PC-9 (cell line): ENCODE data around the gene CIAO3.

Experiments
- EZH2 ChIP-seq: fragments of 200-600 bp; sonication (generic); IDR thresholded peaks from 2 replicates; pipeline ENCODE4 v1.8.0; 2017; ENCODE audit warnings: antibody characterized with exemption, low read depth
- TF ChIP-seq, protein P1 (sequence below): fragments of 200-600 bp; sonication (generic); conservative IDR thresholded peaks from 2 replicates; pipeline ENCODE4 v1.6.1; 2017; ENCODE audit warnings: mixed run types, antibody characterized with exemption, mild to moderate bottlenecking, moderate library complexity

DNA sequence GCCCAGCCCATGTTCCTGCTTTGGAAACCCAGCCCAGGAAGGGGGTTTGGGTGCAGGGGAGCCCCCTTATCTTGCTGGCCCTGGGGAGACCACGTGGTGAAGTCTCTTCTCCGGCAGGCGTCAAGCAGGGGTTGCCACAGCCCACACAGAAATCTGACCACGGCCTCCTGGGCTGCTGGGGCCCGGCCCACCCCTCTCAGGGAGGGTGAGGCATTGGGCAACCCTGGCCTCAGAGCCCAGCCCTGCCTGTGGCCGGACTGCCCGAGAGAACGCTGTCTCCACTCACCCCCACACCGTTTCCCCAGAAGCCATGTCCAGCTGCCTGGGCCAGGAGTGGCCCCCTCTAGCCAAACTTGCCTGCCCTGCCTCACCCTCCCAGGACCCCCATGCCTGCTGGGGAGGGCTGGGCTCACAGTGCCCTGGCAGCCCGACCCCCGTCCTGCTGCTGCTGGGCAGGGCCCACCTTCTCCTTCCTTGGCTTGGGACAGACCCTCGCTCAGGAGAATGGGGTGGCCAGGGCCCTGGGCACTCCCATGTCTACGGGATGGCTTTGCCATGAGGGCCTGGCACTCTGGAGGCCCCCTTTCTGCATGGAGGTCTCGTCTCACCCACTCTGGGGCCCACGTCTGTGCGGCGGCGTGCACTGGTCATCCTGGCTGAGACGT, 40.7 kb upstream of the CIAO3 start:
- TF ChIP-seq, protein P1, sequence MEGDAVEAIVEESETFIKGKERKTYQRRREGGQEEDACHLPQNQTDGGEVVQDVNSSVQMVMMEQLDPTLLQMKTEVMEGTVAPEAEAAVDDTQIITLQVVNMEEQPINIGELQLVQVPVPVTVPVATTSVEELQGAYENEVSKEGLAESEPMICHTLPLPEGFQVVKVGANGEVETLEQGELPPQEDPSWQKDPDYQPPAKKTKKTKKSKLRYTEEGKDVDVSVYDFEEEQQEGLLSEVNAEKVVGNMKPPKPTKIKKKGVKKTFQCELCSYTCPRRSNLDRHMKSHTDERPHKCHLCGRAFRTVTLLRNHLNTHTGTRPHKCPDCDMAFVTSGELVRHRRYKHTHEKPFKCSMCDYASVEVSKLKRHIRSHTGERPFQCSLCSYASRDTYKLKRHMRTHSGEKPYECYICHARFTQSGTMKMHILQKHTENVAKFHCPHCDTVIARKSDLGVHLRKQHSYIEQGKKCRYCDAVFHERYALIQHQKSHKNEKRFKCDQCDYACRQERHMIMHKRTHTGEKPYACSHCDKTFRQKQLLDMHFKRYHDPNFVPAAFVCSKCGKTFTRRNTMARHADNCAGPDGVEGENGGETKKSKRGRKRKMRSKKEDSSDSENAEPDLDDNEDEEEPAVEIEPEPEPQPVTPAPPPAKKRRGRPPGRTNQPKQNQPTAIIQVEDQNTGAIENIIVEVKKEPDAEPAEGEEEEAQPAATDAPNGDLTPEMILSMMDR, result no peak
- TF ChIP-seq EZH2, result no peak
